SK-N-SH treated with all-trans-retinoic acid at 6 μM for 48 hours (cell line): Measurements from ENCODE around the gene SLC34A1.

Experiments
- ARNTL ChIP-seq: fragments of 450-650 bp; formaldehyde crosslinking; IDR thresholded peaks from 2 replicates; pipeline ENCODE4 v1.5.0; 2020; ENCODE audit warnings: low read depth, mild to moderate bottlenecking, moderate library complexity, borderline replicate concordance
- BACH2 ChIP-seq: fragments of 250-450 bp; sonication (Bioruptor Pico); IDR thresholded peaks from 2 replicates; pipeline ENCODE4 v1.9.0; 2021; ENCODE audit warnings: mild to moderate bottlenecking, borderline replicate concordance
- CREB5 ChIP-seq: fragments of 250-450 bp; sonication (Bioruptor Pico); IDR thresholded peaks from 2 replicates; pipeline ENCODE4 v1.5.1; 2020; ENCODE audit warnings: low read depth, mild to moderate bottlenecking, moderate library complexity
- CSRNP3 ChIP-seq: fragments of 250-450 bp; sonication (Bioruptor Pico); IDR thresholded peaks from 2 replicates; pipeline ENCODE4 v1.5.1; 2021; ENCODE audit warnings: mild to moderate bottlenecking, moderate library complexity
- OSR1 ChIP-seq: fragments of 250-450 bp; sonication (Bioruptor Pico); IDR thresholded peaks from 2 replicates; pipeline ENCODE4 v1.8.0; 2022; ENCODE audit warnings: moderate library complexity, mild to moderate bottlenecking, inconsistent platforms
- RARB ChIP-seq: fragments of 250-450 bp; sonication (Bioruptor Pico); IDR thresholded peaks from 2 replicates; pipeline ENCODE4 v1.8.0; 2021; ENCODE audit warnings: mild to moderate bottlenecking, moderate library complexity
- ZC3H10 ChIP-seq: fragments of 250-450 bp; sonication (Bioruptor Pico); IDR thresholded peaks from 2 replicates; pipeline ENCODE4 v1.5.1; 2021; ENCODE audit warnings: mild to moderate bottlenecking, moderate library complexity
- ZFP3 ChIP-seq: fragments of 250-450 bp; sonication (Bioruptor Pico); IDR thresholded peaks from 2 replicates; pipeline ENCODE4 v1.5.0; 2020; ENCODE audit warnings: mild to moderate bottlenecking, moderate library complexity
- ZFP30 ChIP-seq: fragments of 450-650 bp; formaldehyde crosslinking; IDR thresholded peaks from 2 replicates; pipeline ENCODE4 v1.5.0; 2022; ENCODE audit warnings: mild to moderate bottlenecking, moderate library complexity
- TF ChIP-seq, protein P1 (sequence below): fragments of 250-450 bp; sonication (Bioruptor Pico); IDR thresholded peaks from 2 replicates; pipeline ENCODE4 v1.8.0; 2020; ENCODE audit warnings: mild to moderate bottlenecking, moderate library complexity, borderline replicate concordance
- TF ChIP-seq, protein P2 (sequence below): fragments of 250-450 bp; sonication (Bioruptor Pico); IDR thresholded peaks from 2 replicates; pipeline ENCODE4 v1.8.0; 2021; ENCODE audit warnings: low read depth, mild to moderate bottlenecking, moderate library complexity, borderline replicate concordance

DNA sequence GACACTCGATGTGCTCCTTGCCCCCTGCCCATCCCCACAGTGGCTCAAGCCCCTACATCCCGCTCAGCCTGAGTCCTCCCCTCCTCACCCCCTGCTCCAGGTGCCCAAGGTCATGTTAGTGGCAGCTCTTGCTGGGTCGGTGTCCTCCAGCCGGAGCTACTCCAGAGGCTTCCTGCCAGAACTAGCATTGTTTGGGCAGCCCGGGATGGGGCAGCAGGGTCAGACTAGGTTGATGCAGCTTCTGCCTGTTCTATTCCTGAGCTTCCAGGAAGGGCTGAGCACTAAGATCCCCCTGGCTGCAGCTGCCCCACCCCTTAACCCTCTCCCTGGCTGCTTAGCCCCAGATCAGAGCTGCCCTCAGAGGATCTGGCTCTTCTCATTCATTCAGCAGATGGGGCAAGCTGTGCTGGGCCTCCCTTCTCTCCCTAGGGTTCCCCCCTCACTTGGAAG lies 25.8 kb upstream of the SLC34A1 start:
- TF ChIP-seq CREB5 (CRISPR knock-in tag) (no peak), ARNTL (CRISPR knock-in tag) (no peak), ZFP30 (no peak), RARB (CRISPR knock-in tag) (no peak), ZFP3 (CRISPR knock-in tag) (no peak), BACH2 (CRISPR knock-in tag) (no peak), OSR1 (no peak), CSRNP3 (CRISPR knock-in tag) (no peak), ZC3H10 (no peak)
- TF ChIP-seq, protein P1, sequence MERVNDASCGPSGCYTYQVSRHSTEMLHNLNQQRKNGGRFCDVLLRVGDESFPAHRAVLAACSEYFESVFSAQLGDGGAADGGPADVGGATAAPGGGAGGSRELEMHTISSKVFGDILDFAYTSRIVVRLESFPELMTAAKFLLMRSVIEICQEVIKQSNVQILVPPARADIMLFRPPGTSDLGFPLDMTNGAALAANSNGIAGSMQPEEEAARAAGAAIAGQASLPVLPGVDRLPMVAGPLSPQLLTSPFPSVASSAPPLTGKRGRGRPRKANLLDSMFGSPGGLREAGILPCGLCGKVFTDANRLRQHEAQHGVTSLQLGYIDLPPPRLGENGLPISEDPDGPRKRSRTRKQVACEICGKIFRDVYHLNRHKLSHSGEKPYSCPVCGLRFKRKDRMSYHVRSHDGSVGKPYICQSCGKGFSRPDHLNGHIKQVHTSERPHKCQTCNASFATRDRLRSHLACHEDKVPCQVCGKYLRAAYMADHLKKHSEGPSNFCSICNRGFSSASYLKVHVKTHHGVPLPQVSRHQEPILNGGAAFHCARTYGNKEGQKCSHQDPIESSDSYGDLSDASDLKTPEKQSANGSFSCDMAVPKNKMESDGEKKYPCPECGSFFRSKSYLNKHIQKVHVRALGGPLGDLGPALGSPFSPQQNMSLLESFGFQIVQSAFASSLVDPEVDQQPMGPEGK: no peak
- TF ChIP-seq, protein P2, sequence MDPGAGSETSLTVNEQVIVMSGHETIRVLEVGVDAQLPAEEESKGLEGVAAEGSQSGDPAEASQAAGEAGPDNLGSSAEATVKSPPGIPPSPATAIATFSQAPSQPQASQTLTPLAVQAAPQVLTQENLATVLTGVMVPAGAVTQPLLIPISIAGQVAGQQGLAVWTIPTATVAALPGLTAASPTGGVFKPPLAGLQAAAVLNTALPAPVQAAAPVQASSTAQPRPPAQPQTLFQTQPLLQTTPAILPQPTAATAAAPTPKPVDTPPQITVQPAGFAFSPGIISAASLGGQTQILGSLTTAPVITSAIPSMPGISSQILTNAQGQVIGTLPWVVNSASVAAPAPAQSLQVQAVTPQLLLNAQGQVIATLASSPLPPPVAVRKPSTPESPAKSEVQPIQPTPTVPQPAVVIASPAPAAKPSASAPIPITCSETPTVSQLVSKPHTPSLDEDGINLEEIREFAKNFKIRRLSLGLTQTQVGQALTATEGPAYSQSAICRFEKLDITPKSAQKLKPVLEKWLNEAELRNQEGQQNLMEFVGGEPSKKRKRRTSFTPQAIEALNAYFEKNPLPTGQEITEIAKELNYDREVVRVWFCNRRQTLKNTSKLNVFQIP (CRISPR knock-in tag): no peak
